A673 (cell line): ENCODE measurements around the gene ZNF646.

Source experiments
- CTCF ChIP-seq: fragments of 300-800, 200-600 bp; sonication (generic); conservative IDR thresholded peaks from 2 replicates; pipeline ENCODE4 v1.5.1; 2017; ENCODE audit warnings: low read depth, mild to moderate bottlenecking, antibody characterized with exemption, low read length, moderate library complexity, mixed read lengths
- EZH2 ChIP-seq: fragments of 200-600 bp; sonication (generic); IDR thresholded peaks from 2 replicates; pipeline ENCODE4 v1.6.1; 2017; ENCODE audit warnings: borderline replicate concordance, low read depth, mild to moderate bottlenecking, mixed read lengths, antibody characterized with exemption, low read length; ENCODE audit not compliant: poor library complexity, severe bottlenecking

GRCh38 chr16:31109622-31110021, 35.4 kb downstream of the ZNF646 start:
- TF ChIP-seq CTCF (no peak), EZH2 (no peak)
